ENCODE data around the gene C1orf159. TPM values are rescaled to one million over a fixed set of nuclear protein-coding genes. Genes with fewer than 3 reads are reported as not detected.

Gene C1orf159
- total and polyA plus RNA-seq, 9 of the 15 experiments (the other 6 are each of a cell fraction or from before 2014, with no cell fraction given) = 0.28 to 54.9 (median 10.6) TPM

- TF ChIP-seq E2F6 (IDR thresholded peaks at IDR 0.05; ENCODE audit: borderline replicate concordance in 1 of 2, extremely low read depth in 1 of 2, insufficient read depth in 1 of 2, insufficient read length in 1 of 2, low read depth in 1 of 2, low read length in 1 of 2, poor library complexity in 1 of 2, severe bottlenecking in 1 of 2) = peak; percentile 41 to 43
- no peak for TF ChIP-seq NR1H2 (CRISPR knock-in tag; IDR thresholded peaks at IDR 0.05)
- TF ChIP-seq ZNF592 (IDR thresholded peaks at IDR 0.05) = peak; percentile 45; the same call in 1 of the 2 replicates
- no peak for TF ChIP-seq KLF6 (CRISPR knock-in tag; IDR thresholded peaks at IDR 0.05; ENCODE audit: borderline replicate concordance)
- peak; percentile 60; the same call in 1 of the 2 replicates for TF ChIP-seq ZNF263 (CRISPR knock-in tag; IDR thresholded peaks at IDR 0.05; ENCODE audit: borderline replicate concordance)
- TF ChIP-seq TFAP4 (CRISPR knock-in tag; IDR thresholded peaks at IDR 0.05; ENCODE audit: borderline replicate concordance) = peak; percentile 32; the same call in 1 of the 2 replicates
These were observed 40.5 kb upstream of the C1orf159 start (continued) for GRCh38 chr1:1156140-1157032.
